G401.6 (cell line): ENCODE measurements around the gene MZT2A.
"Not testable (repeated sequence)": the region's sequence is repeated elsewhere in the genome, so short reads cannot be mapped to it uniquely, and the experiment has no call there.

Experiments used
- FAIRE-seq: peaks from 2 replicates; lab custom pipeline; 2012; peaks lifted over from hg19 to GRCh38; lab: Jason Lieb, UNC

Gene MZT2A

GRCh38 chr2:131492015-131492417 is at the start of gene MZT2A:
MZT2A (minus strand) TSS chr2:131492397; CDS start chr2:131492376, 21 bp downstream.
- not testable (repeated sequence) for FAIRE-seq

GRCh38 chr2:131538856-131539255 is 46.7 kb upstream of the MZT2A start:
- FAIRE-seq, result not testable (repeated sequence)

GRCh38 chr2:131536841-131537240 is 44.6 kb upstream of the MZT2A start:
- not testable (repeated sequence) for FAIRE-seq

- FAIRE-seq, result not testable (repeated sequence)
Observed at GRCh38 chr2:131535951-131536826, 44.0 kb upstream of the MZT2A start.

- no peak for FAIRE-seq
Observed at GRCh38 chr2:131535526-131535925, 43.3 kb upstream of the MZT2A start.

- not testable (repeated sequence) for FAIRE-seq
Observed at GRCh38 chr2:131534965-131535364, 42.8 kb upstream of the MZT2A start.

GRCh38 chr2:131534317-131534672 is 42.1 kb upstream of the MZT2A start:
- FAIRE-seq, result not testable (repeated sequence)

GRCh38 chr2:131533609-131534316 is 41.6 kb upstream of the MZT2A start:
- FAIRE-seq, result not testable (repeated sequence)

- FAIRE-seq, result not testable (repeated sequence)
Observed at GRCh38 chr2:131532723-131533608, 40.8 kb upstream of the MZT2A start.

- not testable (repeated sequence) for FAIRE-seq
Observed at GRCh38 chr2:131531547-131532185, 39.5 kb upstream of the MZT2A start.

- FAIRE-seq, result not testable (repeated sequence)
Observed at GRCh38 chr2:131530626-131531344, 38.6 kb upstream of the MZT2A start.

- not testable (repeated sequence) for FAIRE-seq
Observed at GRCh38 chr2:131529864-131530445, 37.8 kb upstream of the MZT2A start.

GRCh38 chr2:131528981-131529863 is 37.0 kb upstream of the MZT2A start:
- not testable (repeated sequence) for FAIRE-seq

GRCh38 chr2:131527131-131528001 is 35.2 kb upstream of the MZT2A start, which contains the start of gene CCDC74A:
CCDC74A (plus strand) TSS chr2:131527888; CDS start chr2:131527971, 83 bp downstream.
- peak; percentile 78 for FAIRE-seq

- FAIRE-seq, result not testable (repeated sequence)
Observed at GRCh38 chr2:131525256-131525655, 33.1 kb upstream of the MZT2A start.

GRCh38 chr2:131521961-131522781 is 30.0 kb upstream of the MZT2A start:
- no peak for FAIRE-seq

- FAIRE-seq, result not testable (repeated sequence)
Observed at GRCh38 chr2:131521524-131521923, 29.3 kb upstream of the MZT2A start.

- FAIRE-seq, result no peak
Observed at GRCh38 chr2:131520526-131520925, 28.3 kb upstream of the MZT2A start.
